GM19324 (cell line): Measurements from ENCODE around the gene KCNJ8.
A peak's percentile ranks its signal among the peaks of the same experiment; 100 is the strongest.
"Not testable (repeated sequence)": the region's sequence is repeated elsewhere in the genome, so short reads cannot be mapped to it uniquely, and the experiment has no call there.

Experiments
- ATAC-seq: cut with Tn5 transposase; IDR thresholded peaks from one replicate; pipeline ENCODE4 v1.9.1; 2021; ENCODE audit warnings: mild to moderate bottlenecking, moderate library complexity; ENCODE audit not compliant: unreplicated experiment, low FRiP score

KCNJ8 gene

DNA sequence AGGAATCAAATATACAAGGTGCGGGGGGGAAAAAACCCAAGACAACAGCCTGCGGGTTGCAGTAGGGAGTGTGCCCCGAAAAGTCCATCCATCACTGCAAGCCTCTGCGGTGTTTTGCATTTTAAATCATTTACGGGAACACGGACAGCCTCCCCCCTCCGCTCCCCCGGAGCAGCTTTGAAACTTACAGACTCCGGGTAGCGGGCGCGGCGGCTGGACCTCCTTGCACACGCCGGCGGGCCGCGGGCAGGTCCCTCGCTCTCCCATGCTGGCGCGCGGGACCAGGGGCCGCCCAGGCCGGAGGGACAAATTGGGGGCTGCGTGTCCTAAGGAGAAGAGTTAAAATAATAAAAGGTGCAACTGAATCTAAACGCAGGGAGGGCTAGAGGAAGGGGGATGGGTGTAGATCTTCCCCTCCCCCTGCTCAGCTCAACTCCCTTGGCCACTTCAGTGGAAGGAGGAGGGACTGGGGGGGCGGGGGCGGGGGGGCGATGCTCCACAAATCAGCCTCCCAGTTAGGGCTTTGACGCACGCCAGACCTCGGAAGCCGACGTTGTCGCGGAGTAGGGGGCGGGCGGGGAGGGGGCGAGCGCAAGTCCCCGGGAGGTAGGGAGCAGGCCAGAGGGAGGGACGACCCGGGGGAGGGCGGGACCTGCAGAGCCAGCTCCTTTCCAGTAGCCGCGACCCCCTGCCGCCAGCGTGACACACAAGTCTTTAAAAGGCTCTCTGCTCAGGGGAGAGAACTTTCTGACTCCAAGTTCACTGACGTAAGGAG lies at the start of gene KCNJ8:
KCNJ8 (minus strand) TSS at position 349 of the 775 bp plus-strand sequence. CDS start 1,090 bp downstream, outside the sequence.
- ATAC-seq: peak; percentile 55

DNA sequence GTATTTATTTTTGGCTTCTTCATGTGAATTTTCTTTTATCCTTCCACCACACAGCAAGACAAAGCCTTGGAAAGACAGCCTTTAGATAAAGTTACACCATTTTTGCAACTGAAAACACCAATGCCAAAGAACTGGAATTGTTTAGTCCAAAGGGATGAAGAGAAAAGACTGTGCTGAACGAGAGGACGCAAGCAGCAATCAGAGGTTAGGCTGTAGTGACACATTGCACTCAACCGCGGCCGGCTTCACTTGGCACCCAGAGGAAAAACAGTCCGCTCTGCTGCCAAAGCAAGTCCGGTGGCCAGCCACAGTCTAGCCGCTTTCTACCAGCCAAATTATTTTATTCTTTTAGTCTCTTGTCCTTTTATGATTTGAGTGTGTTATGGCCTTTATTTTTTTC lies 49.1 kb upstream of the KCNJ8 start:
- no peak for ATAC-seq

- ATAC-seq: no peak
Measured at GRCh38 chr12:21819678-21820077, 45.2 kb upstream of the KCNJ8 start.

DNA sequence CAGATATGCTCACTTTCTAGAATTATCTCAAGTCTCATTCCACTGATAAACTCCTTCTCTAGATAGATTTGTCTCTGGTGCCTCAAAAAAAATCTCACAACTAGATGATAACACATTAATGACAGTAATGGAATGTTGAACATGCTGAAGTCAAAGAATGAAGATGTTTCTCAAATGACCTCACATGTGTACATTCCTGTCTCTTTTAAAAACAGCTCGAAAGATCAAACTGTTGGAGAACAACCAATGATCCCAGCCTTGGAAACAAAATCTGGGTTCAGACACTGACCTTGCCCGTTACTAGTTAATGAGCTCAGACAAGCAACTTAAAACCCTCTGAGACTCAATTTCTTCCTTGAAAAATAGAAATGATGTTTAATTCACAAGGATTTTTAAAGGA lies 44.7 kb upstream of the KCNJ8 start:
- ATAC-seq: no peak

GRCh38 chr12:21818627-21819026 lies 44.1 kb upstream of the KCNJ8 start:
- ATAC-seq: no peak

DNA sequence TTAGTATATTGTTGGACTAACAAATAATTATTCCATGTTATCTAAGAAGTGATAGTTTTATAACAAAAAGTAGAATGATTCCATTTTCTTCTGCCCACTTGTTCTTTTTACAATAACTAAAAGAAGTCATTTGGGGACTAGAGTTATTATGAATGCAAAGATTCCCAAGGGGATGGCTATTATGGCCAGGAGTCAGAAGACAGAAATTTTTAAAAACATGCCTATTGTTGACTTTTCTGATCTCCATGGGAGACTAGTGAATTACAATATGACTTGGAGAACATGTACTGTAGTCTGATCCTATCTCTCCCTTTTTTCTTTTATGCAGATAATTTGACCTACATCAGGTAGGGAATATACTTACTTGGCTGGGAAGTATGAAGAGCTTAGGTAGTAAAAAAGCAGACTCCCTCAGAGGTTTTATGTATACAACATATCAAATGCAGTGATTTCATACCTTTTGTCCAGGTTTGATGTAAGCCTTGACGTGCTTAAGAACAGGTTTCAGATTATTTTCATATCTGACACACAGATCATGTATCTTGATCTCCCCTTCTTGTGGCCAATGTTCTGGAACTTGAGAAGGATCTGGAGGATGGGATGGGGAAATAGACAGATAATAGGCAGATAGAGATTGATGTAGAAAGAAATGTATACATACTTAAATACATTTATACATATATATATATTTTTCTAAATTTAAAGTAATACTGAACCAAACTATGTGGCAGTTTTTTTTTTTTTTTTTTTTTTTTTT lies 41.0 kb upstream of the KCNJ8 start:
- ATAC-seq: no peak

DNA sequence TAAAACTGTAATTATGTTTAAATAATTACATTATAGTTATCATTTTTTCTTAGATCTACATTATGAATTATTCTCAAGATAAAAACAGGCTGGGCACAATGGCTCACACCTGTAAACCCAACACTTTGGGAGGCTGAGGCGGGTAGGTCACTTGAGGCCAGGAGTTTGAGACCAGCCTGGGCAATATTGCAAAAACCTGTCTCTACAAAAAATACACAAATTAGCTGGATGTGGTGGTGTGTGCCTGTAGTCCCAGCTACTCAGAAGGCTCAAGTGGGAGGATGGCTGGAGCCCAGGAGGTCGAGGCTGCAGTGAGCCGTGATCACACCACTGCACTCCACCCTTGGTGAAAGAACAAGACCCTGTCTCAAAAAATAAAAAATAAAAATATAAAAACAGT lies 40.3 kb upstream of the KCNJ8 start:
- ATAC-seq: no peak

DNA sequence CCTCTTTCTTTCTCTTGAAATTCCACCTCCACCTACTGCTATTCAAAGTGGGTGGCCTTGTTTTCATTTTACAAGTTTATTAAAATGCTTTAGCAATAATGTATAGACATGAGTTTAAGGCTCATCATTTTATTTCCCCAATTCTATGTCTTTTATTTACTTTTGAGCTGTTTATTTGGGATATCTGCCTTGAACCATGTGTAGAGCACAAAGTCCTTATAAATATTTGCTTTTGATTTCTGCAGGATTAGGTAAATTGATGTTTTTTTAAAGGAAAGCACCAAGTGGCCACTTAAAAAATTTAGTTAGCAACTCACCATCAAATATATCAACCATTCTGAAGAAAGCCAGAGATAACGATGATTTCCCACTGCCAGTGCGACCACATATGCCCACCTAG lies 39.8 kb upstream of the KCNJ8 start:
- ATAC-seq: no peak

DNA sequence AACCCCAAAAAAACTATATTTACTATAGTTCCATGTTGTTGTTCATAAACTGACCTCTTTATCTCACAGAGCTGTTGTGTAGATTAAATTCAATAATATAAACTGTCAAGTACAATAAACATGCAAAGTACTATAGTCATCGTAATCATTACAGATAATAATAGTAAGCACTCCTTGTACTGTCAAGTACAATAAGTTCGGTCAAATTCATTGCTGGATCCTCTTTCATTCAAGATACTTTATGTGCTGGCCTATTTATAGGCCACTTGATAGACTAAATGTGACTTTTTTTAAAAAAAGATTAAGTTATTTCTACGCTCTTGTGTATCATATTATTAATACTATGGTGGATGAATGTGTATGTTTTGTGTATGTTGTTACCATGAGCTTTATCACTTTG lies 39.2 kb upstream of the KCNJ8 start:
- no peak for ATAC-seq

GRCh38 chr12:21813125-21813524 lies 38.6 kb upstream of the KCNJ8 start:
- ATAC-seq: no peak

DNA sequence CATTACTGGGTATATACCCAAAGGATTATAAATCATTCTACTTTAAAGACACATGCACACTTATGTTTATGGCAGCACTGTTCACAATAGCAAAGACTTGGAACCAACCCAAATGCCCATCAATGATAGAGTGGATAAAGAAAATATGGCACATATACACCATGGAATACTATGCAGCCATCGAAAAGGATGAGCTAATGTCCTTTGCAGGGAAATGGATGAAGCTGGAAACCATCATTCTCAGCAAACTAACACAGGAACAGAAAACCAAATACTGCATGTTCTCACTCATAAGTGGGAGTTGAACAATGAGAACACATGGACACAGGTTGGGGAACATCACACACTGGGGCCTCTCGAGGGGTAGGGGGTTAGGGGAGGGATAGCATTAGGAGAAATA lies 37.8 kb upstream of the KCNJ8 start:
- not testable (repeated sequence) for ATAC-seq

DNA sequence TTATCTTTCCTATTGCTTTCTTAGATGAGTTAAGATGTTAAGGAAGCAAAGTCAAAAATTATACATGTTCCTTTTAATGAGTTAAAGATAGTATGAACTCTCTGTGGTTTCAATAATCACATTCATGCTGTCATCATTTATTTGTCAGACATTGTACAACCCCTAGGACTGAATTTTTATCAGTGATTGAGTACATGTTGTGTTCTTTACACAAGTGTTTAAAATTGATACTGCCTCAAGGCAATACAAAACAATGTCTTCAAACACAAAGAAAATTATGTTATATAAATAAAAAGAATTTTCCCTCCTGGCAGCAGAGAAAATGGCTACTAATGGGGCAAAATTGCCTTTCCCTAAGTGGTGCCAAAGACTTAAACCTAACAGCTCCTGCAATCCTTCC lies 34.6 kb upstream of the KCNJ8 start:
- ATAC-seq: no peak

DNA sequence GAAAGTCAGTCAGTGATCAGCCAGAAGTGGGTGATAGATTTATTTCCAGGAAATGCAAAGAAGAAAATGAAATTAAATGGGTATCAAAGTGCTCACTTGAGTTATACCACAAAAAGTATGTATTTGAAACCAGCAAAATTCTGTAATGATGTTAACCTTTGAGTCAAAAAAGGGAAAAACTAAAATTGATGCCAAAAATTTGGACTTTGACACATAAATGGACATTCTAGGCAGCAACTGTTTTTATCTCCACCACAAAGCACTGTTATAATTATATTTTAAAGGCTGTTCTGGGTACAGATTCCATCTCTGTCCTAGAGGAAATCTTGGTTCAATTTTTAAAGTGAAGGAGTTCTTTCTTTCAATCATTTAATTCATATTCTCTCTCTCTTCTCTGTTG lies 31.7 kb upstream of the KCNJ8 start:
- no peak for ATAC-seq

DNA sequence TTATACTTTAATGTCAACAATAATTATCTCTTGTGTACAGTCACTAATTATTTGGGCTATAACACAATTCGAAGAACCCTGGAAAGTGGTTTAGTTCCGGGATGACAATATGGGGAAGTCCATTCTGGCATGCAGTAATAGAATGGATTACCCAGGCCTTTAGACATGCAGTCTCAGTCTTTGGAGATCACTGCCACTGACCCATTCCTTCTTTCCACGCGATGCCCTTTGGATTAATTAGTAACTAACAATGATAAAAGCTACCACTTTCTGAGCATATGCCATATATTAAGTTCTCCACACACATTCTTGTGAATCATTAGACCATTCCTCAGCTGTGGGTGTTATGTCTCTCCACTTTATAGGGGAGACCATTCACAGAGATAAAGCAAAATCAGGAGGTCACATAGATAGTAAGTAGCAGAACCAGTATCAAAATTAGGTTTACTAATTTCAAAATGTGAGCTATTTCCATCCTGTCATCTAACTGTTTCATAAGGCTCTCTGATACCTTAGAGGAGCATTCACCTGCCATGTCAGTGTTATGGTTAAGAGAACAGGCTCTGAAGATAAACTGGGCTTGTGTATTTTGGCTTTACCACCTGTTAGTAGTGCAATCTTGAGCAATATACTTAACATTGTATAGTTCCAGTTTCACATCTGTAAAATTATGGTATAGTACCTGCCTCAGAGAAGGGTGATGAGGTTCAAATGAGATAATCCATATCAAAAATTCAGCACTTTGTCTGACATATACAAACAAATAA lies 27.2 kb upstream of the KCNJ8 start:
- no peak for ATAC-seq

DNA sequence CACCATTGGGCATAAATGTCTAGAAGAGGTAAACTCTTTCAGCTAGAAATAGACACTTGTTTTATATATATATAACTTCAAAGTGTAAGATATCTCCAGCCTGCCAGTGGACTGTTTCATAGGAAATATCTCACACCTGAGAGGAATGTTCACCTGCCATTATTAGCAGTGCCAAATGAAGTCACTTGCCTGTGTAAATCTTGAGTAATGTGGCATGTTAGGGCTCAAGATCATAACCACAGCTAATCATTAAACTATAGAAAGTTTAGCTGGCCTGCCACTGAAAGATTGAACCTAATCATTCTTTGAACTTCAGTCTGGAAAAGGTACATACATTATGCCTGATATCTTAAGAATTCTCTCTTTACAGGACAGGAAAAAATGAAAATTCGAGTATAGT lies 25.5 kb upstream of the KCNJ8 start:
- no peak for ATAC-seq

- ATAC-seq: no peak
Measured at GRCh38 chr12:21797539-21797938, 23.0 kb upstream of the KCNJ8 start.

- no peak for ATAC-seq
Measured at GRCh38 chr12:21795648-21796328, 21.3 kb upstream of the KCNJ8 start.

GRCh38 chr12:21794807-21795595 lies 20.5 kb upstream of the KCNJ8 start:
- not testable (repeated sequence) for ATAC-seq

DNA sequence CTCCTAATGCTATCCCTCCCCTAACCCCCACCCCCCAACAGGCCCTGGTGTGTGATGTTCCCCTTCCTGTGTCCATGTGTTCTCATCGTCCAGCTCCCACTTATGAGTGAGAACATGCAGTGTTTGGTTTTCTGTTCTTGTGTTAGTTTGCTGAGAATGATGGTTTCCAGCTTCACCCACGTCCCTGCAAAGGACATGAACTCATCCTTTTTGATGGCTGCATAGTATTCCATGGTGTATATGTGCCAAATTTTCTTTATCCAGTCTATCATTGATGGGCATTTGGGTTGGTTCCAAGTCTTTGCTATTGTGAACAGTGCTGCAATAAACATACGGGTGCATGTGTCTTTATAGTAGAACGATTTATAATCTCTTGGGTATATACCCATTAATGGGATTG lies 15.2 kb upstream of the KCNJ8 start:
- not testable (repeated sequence) for ATAC-seq
